Natural killer cell (primary cell): ENCODE results near the gene RALB. TPM values are rescaled to one million over a fixed set of nuclear protein-coding genes. Genes with fewer than 3 reads are reported as not detected.

Experiments
- ATAC-seq, 3 donors: fragments of 150-1000 bp in 2 of 3; fragments of 200-7000 bp in 1 of 3; cut with Tn5 transposase; 1 replicate in 1 of 3; 2 replicates in 2 of 3; pipeline ENCODE4 v1.10.0; 2021; ENCODE audit warnings: mild to moderate bottlenecking in 2 of 3, moderate library complexity in 2 of 3
- DNase-seq, 2 donors: peaks; one replicate each; pipeline versions ENCODE4 v3.0.0 to v3.0.0-alpha.2; 2013 to 2021; ENCODE audit warnings: mixed read lengths in 1 of 2
- H3K27ac ChIP-seq: one replicate; pipeline ENCODE4 v1.5.1; 2013; ENCODE audit warnings: mild to moderate bottlenecking, low read length
- H3K27me3 ChIP-seq: one replicate; pipeline ENCODE4 v1.6.1; 2013; ENCODE audit warnings: low read length; ENCODE audit not compliant: control insufficient read depth, insufficient read depth
- H3K36me3 ChIP-seq: one replicate; pipeline ENCODE4 v1.6.1; 2013; ENCODE audit warnings: low read length; ENCODE audit not compliant: control insufficient read depth, insufficient read depth
- H3K4me1 ChIP-seq: one replicate; pipeline ENCODE4 v1.6.1; 2013; ENCODE audit warnings: low read length; ENCODE audit not compliant: control insufficient read depth, insufficient read depth
- H3K4me3 ChIP-seq: one replicate; pipeline ENCODE4 v1.5.1; 2013; ENCODE audit warnings: low read length
- H3K9me3 ChIP-seq: one replicate; pipeline ENCODE4 v1.6.1; 2013; ENCODE audit warnings: low read length; ENCODE audit not compliant: control insufficient read depth, insufficient read depth
- H3K27ac Mint-ChIP-seq, 2 donors: one replicate each; pipeline ENCODE4 v1.8.0; 2022; ENCODE audit warnings: mild to moderate bottlenecking in 2 of 2, mixed read lengths in 2 of 2, moderate library complexity in 1 of 2
- H3K27me3 Mint-ChIP-seq, 2 donors: one replicate each; pipeline ENCODE4 v1.8.0; 2022; ENCODE audit warnings: low read depth in 2 of 2, mixed read lengths in 2 of 2
- H3K36me3 Mint-ChIP-seq: one replicate; pipeline ENCODE4 v1.8.0; 2022; ENCODE audit warnings: mixed read lengths
- H3K4me1 Mint-ChIP-seq, 2 donors: one replicate each; pipeline ENCODE4 v1.8.0; 2022; ENCODE audit warnings: mixed read lengths in 2 of 2
- H3K4me3 Mint-ChIP-seq: one replicate; pipeline ENCODE4 v1.8.0; 2022; ENCODE audit warnings: mild to moderate bottlenecking, moderate library complexity, mixed read lengths
- H3K9me3 Mint-ChIP-seq, 2 donors: one replicate each; pipeline ENCODE4 v1.8.0; 2022; ENCODE audit warnings: mixed read lengths in 2 of 2
- CTCF ChIP-seq: fragments of 200-600 bp; IDR thresholded peaks from one replicate; pipeline ENCODE4 v1.8.0; 2022; ENCODE audit warnings: antibody characterized with exemption
- WGBS: methylation state at CpG from one replicate; pipeline ENCODE4 v1.1.7; 2013; ENCODE audit warnings: missing lambda C conversion rate; ENCODE audit not compliant: insufficient coverage; 5-methylcytosine and 5-hydroxymethylcytosine counted together
- intact Hi-C: fragments of 100-400 bp; cut with micrococcal nuclease; formaldehyde crosslinking; loops from one replicate; pipeline ENCODE4 v1.14.2; 2022
- total RNA-seq, 4 donors: library from RNA; stranded (reverse); fragments of 120-200 nt in 1 of 4; gene quantifications; one replicate each; pipeline versions ENCODE4 v1.2.3 to v1.2.4, GENCODE V29; 2013 to 2022

The RALB gene
- total RNA-seq, 3 donors from 2014 or later (not counting 1 experiment from before 2014, with no cell fraction given) = 21.0 to 25.9 (median 25.4) TPM

DNA sequence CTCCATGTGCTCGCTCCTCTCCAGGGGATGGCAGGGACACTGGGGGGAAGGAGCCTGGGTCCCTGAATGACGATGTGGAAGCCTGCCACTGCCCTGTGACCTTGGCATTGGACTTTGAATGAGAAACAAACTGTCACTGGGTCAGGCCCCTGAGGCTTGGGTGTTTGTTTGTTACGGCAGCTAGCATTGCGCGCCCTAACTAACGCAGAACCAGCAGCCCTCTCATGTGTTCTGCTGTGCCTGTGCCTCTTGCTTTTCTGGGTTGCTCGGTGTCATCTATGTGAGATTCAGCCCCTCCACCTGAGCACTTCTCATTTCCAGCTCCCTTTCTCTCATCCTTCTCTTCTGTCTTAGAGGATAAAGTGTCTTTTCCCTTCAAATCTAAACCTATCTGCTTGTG is 69.7 kb downstream of the RALB start:
- Histone ChIP-seq H3K4me1 (no peaks in the 10 kb centered on the region), H3K4me3 (no peak overlapping the region), H3K27me3 (no peaks in the 10 kb centered on the region), H3K9me3 (no peaks in the 10 kb centered on the region), H3K36me3 (no peaks in the 10 kb centered on the region), H3K27ac (no peak overlapping the region)
- no peaks in the 10 kb centered on the region for H3K9me3 Mint-ChIP-seq
- peaks cover 0 to 7% of the 10 kb centered on the region in 2 donors for H3K4me1 Mint-ChIP-seq
- H3K27ac Mint-ChIP-seq = no peak overlapping the region
- peaks cover 0 to 8% of the 10 kb centered on the region in 2 donors for H3K27me3 Mint-ChIP-seq
- H3K36me3 Mint-ChIP-seq = no peaks in the 10 kb centered on the region
- ATAC-seq (no peak), DNase-seq (no peak)
- 97% methylated on average over 7 of the region's 7 CpGs for WGBS
- no peak for TF ChIP-seq CTCF
- intact Hi-C loops = no loop called here
- no peak overlapping the region for H3K4me3 Mint-ChIP-seq

DNA sequence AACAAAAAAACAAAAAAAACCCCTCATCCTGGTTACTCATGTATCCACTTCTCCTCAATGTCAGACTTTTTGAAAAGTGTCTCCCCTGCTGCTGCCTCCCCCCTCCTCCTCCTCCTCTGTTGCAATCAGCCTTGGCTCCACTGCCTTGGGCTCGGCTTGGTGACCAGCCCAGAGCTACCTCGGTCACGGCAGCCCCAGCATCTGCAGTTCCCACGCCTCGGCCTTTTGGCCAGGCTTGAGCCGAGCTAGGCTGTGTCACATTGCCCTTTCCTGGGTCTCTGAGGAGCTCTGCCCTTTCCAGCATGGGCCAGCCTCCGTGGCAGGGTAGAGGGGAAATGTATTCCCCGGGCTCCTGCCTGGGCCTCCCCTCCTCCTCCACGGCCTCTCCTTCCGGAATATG is 70.6 kb downstream of the RALB start:
- no peaks in the 10 kb centered on the region for H3K4me1 ChIP-seq
- peaks cover 0 to 8% of the 10 kb centered on the region in 2 donors for H3K27me3 Mint-ChIP-seq
- H3K27ac Mint-ChIP-seq = no peak overlapping the region
- DNase-seq (no peak), ATAC-seq (no peak)
- no peak overlapping the region for H3K4me3 ChIP-seq
- H3K4me3 Mint-ChIP-seq = no peak overlapping the region
- H3K36me3 Mint-ChIP-seq = no peaks in the 10 kb centered on the region
- WGBS = 82% methylated on average over 10 of the region's 10 CpGs
- H3K9me3 ChIP-seq = no peaks in the 10 kb centered on the region
- intact Hi-C loops = no loop called here
- H3K27ac ChIP-seq = no peak overlapping the region
- TF ChIP-seq CTCF = no peak
- no peaks in the 10 kb centered on the region for H3K27me3 ChIP-seq
- H3K4me1 Mint-ChIP-seq = peaks cover 0 to 2% of the 10 kb centered on the region in 2 donors
- H3K36me3 ChIP-seq = no peaks in the 10 kb centered on the region
- H3K9me3 Mint-ChIP-seq = no peaks in the 10 kb centered on the region

- Histone ChIP-seq H3K36me3 (no peaks in the 10 kb centered on the region), H3K27me3 (no peaks in the 10 kb centered on the region), H3K27ac (no peak overlapping the region), H3K4me1 (no peaks in the 10 kb centered on the region), H3K9me3 (no peaks in the 10 kb centered on the region), H3K4me3 (no peak overlapping the region)
- Mint-ChIP-seq H3K4me1 (no peaks in the 10 kb centered on the region), H3K4me3 (no peak overlapping the region), H3K27ac (no peak overlapping the region), H3K27me3 (peaks cover 0 to 8% of the 10 kb centered on the region in 2 donors), H3K36me3 (no peaks in the 10 kb centered on the region), H3K9me3 (no peaks in the 10 kb centered on the region)
- DNase-seq = no peak
- no peak for TF ChIP-seq CTCF
- 66% methylated on average over 10 of the region's 10 CpGs for WGBS
- intact Hi-C loops = no loop called here
- ATAC-seq = no peak
These were observed 71.3 kb downstream of the RALB start for GRCh38 chr2:120323807-120324399.

DNA sequence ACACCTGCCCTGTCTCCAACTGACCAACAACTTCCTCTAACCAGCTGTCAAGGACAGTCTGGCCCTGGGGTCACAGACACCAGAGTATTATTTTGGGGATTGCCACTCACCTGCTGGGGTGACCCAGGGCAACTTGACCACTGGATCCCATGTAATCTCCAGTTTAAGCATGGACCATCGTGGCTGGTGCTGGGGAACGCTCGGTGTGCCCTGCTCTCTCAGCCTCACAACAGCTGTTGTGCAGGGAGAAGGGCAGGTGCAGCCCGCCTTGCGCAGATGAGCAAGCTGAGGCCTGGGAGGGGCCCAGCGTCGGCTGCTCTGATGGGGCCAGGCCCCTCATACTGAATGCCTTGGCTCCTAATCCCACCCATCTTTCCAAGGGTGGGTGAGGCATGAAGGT is 72.3 kb downstream of the RALB start:
- intact Hi-C loops = no loop called here
- no peak overlapping the region for H3K27ac ChIP-seq
- H3K27ac Mint-ChIP-seq = no peak overlapping the region
- H3K27me3 ChIP-seq = no peaks in the 10 kb centered on the region
- no peaks in the 10 kb centered on the region for H3K9me3 ChIP-seq
- no peaks in the 10 kb centered on the region for H3K36me3 ChIP-seq
- H3K36me3 Mint-ChIP-seq = no peaks in the 10 kb centered on the region
- no peak for DNase-seq
- H3K4me3 ChIP-seq = no peak overlapping the region
- H3K4me1 ChIP-seq = no peaks in the 10 kb centered on the region
- TF ChIP-seq CTCF = no peak
- no peaks in the 10 kb centered on the region for H3K4me1 Mint-ChIP-seq
- ATAC-seq = no peak
- no peak overlapping the region for H3K4me3 Mint-ChIP-seq
- peaks cover 0 to 8% of the 10 kb centered on the region in 2 donors for H3K27me3 Mint-ChIP-seq
- no peaks in the 10 kb centered on the region for H3K9me3 Mint-ChIP-seq
- WGBS = 92% methylated on average over 5 of the region's 7 CpGs
